ENCODE data around the gene SLC16A14.

The SLC16A14 gene

GRCh38 chr2:230046491-230046890, 22.2 kb downstream of the SLC16A14 start:
- H3K27me3 ChIP-seq (ENCODE audit: insufficient read depth, poor library complexity, severe bottlenecking) = no peaks in the 10 kb centered on the region
- DNase-seq (ENCODE audit: low read depth in 1 of 2, low spot score in 1 of 2) = no peak

GRCh38 chr2:230043461-230043860, 25.3 kb downstream of the SLC16A14 start:
- no peak overlapping the region for H3K27ac ChIP-seq (replicated peaks)
- TF ChIP-seq REST (IDR thresholded peaks at IDR 0.05; ENCODE audit: insufficient replicate concordance, low read depth) = no peak
- TF ChIP-seq GABPA (IDR thresholded peaks at IDR 0.05; ENCODE audit: low read depth) = no peak
- TF ChIP-seq, protein P1, sequence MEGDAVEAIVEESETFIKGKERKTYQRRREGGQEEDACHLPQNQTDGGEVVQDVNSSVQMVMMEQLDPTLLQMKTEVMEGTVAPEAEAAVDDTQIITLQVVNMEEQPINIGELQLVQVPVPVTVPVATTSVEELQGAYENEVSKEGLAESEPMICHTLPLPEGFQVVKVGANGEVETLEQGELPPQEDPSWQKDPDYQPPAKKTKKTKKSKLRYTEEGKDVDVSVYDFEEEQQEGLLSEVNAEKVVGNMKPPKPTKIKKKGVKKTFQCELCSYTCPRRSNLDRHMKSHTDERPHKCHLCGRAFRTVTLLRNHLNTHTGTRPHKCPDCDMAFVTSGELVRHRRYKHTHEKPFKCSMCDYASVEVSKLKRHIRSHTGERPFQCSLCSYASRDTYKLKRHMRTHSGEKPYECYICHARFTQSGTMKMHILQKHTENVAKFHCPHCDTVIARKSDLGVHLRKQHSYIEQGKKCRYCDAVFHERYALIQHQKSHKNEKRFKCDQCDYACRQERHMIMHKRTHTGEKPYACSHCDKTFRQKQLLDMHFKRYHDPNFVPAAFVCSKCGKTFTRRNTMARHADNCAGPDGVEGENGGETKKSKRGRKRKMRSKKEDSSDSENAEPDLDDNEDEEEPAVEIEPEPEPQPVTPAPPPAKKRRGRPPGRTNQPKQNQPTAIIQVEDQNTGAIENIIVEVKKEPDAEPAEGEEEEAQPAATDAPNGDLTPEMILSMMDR (IDR thresholded peaks at IDR 0.05; ENCODE audit: insufficient read depth, low read length) = no peak
- no peak for TF ChIP-seq POLR2AphosphoS5 (IDR thresholded peaks at IDR 0.05; ENCODE audit: low read depth)
- TF ChIP-seq SPI1 (IDR thresholded peaks at IDR 0.05; ENCODE audit: borderline replicate concordance, low read depth) = no peak
- H3K27me3 ChIP-seq (ENCODE audit: insufficient read depth, poor library complexity, severe bottlenecking) = no peaks in the 10 kb centered on the region
- DNase-seq (ENCODE audit: low read depth in 1 of 2, low spot score in 1 of 2) = no peak
- H3K4me3 ChIP-seq (replicated peaks; ENCODE audit: insufficient read depth, low read length) = no peak overlapping the region

More at GRCh38 chr2:230046491-230046890, 22.2 kb downstream of the SLC16A14 start:
- no peak overlapping the region for H3K27ac ChIP-seq (replicated peaks)
- TF ChIP-seq POLR2AphosphoS5 (IDR thresholded peaks at IDR 0.05; ENCODE audit: low read depth) = no peak
- TF ChIP-seq REST (IDR thresholded peaks at IDR 0.05; ENCODE audit: insufficient replicate concordance, low read depth) = no peak
- no peak for TF ChIP-seq GABPA (IDR thresholded peaks at IDR 0.05; ENCODE audit: low read depth)
- H3K4me3 ChIP-seq (replicated peaks; ENCODE audit: insufficient read depth, low read length) = no peak overlapping the region

GRCh38 chr2:230043025-230043424, 25.7 kb downstream of the SLC16A14 start:
- TF ChIP-seq, protein P1 (IDR thresholded peaks at IDR 0.05; ENCODE audit: insufficient read depth, low read length) = no peak
- TF ChIP-seq REST (IDR thresholded peaks at IDR 0.05; ENCODE audit: insufficient replicate concordance, low read depth) = no peak
- no peak for TF ChIP-seq POLR2AphosphoS5 (IDR thresholded peaks at IDR 0.05; ENCODE audit: low read depth)
- DNase-seq (ENCODE audit: low read depth in 1 of 2, low spot score in 1 of 2) = no peak
- Histone ChIP-seq H3K27me3 (ENCODE audit: insufficient read depth, poor library complexity, severe bottlenecking) (no peaks in the 10 kb centered on the region), H3K4me3 (replicated peaks; ENCODE audit: insufficient read depth, low read length) (no peak overlapping the region), H3K27ac (replicated peaks) (no peak overlapping the region)

GRCh38 chr2:230042195-230042594, 26.5 kb downstream of the SLC16A14 start:
- no peak for DNase-seq (ENCODE audit: low read depth in 1 of 2, low spot score in 1 of 2)
- TF ChIP-seq SPI1 (IDR thresholded peaks at IDR 0.05; ENCODE audit: borderline replicate concordance, low read depth) (no peak), GABPA (IDR thresholded peaks at IDR 0.05; ENCODE audit: low read depth) (no peak), POLR2AphosphoS5 (IDR thresholded peaks at IDR 0.05; ENCODE audit: low read depth) (no peak), REST (IDR thresholded peaks at IDR 0.05; ENCODE audit: insufficient replicate concordance, low read depth) (no peak)
- TF ChIP-seq, protein P1 (IDR thresholded peaks at IDR 0.05; ENCODE audit: insufficient read depth, low read length) = no peak
- Histone ChIP-seq H3K27ac (replicated peaks) (no peak overlapping the region), H3K4me3 (replicated peaks; ENCODE audit: insufficient read depth, low read length) (no peak overlapping the region), H3K27me3 (ENCODE audit: insufficient read depth, poor library complexity, severe bottlenecking) (no peaks in the 10 kb centered on the region)

Measured in HL-60 (cell line).